HG03064 (cell line): ENCODE data around the gene FAM156B.
"Not testable (repeated sequence)": the region's sequence is repeated elsewhere in the genome, so short reads cannot be mapped to it uniquely, and the experiment has no call there.

ENCODE experiments used
- ATAC-seq: cut with Tn5 transposase; IDR thresholded peaks from one replicate; pipeline ENCODE4 v1.9.1; 2021; ENCODE audit warnings: low read depth; ENCODE audit not compliant: unreplicated experiment

Gene FAM156B, protein sequence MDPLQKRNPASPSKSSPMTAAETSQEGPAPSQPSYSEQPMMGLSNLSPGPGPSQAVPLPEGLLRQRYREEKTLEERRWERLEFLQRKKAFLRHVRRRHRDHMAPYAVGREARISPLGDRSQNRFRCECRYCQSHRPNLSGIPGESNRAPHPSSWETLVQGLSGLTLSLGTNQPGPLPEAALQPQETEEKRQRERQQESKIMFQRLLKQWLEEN

DNA sequence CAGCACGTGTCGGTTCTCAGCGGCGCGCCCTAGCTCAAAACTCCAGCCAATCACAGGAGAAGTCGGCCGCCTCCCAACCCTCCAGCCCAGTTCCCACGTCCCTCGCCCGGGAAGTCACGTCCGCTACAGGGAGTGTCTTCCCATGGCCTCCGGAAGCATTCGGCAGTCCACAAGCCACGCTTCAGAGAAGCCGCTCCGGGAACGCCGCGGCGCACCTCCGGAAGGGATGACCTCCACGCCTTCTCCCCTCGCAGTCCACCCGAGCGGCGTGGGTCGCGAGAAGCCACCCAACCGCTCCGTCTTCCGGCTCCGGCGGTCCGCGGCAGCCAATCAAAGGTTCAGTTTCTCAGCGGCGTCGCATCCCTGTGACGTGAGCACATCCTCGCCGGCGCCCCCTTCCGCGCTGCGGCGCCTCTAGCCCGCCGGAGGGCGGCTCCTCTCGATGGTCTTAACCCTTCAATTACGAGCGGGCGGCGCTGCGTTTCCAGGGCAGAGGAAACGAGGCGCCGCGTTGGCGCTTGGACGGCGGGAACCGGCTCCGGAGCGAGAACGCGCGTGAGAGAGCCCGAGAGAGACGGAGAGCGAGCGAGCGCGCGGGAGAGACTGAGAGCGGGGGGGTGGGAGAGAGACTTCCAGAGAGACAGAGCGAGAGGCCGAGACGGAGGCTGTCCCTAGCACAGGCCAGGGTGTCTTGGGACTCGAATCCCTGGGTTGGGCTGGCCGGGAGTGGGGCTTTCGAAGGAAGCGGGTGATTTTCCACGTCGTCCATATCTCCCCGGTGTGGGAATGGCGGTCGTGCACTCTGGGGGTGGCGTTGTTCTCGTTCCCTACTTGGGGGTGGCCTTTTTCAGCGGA is at the start of gene FAM156B:
Gene FAM156B, plus strand, starts transcription at position 476 of the 855 bp plus-strand sequence. CDS start 9,896 bp downstream, outside the sequence.
- peak; percentile 75 for ATAC-seq

DNA sequence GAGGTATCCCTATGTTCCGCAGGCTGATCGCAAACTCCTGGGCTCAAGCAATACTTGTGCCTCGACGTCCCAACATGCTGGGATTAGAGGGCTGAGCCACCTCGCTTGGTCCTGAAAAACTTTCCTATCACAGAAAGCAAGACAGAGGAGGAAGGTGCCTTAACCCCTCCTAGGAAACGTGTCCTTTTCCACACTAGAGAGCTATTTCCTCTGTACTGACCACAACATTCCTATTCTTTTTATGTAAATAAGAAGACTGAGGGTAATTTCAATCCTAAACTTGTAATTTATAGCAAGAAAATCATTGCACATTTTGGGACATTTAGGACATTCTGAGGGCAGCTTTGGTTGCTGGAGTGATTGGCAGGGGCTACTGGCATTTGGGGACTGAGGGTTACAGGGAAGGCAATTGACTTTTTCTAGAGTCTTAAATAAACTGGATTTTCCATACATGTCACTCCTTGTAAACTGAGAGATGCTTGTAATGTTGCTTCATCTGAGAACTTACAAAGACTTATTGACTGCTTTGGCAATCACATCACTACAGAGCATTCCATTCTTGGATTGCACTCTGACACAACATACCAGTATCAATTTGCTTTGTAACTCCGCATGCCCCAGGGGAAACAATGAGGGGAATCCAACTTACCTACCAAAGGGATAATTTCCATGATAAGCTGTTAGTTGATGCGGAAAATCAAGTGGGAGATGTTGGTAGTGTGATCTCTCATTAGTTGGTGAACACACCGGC is 44.8 kb upstream of the FAM156B start:
- ATAC-seq: no peak

DNA sequence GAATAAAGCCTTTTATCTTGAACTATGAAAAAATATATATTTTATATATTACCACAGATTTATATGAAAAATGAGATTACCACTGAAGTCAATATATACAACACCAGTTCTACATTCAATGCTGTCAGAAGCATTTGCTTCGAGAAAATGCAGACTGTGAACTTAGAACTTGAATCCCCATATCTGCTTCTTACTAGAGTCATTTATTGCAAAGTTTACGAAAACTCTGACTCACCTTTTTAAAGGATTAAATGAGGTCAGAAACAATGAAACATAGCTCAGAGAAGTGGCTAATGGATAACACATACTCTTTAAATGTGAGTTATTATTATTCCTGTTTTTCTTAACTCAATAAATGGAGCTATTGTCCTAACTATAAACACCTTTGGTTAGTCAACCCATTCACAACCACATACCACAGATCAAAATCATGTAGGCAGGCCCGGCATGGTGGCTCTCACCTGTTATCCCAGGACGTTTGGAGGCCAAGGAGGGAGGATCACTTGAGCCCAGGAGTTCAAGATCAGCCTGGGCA is 40.1 kb upstream of the FAM156B start:
- not testable (repeated sequence) for ATAC-seq

DNA sequence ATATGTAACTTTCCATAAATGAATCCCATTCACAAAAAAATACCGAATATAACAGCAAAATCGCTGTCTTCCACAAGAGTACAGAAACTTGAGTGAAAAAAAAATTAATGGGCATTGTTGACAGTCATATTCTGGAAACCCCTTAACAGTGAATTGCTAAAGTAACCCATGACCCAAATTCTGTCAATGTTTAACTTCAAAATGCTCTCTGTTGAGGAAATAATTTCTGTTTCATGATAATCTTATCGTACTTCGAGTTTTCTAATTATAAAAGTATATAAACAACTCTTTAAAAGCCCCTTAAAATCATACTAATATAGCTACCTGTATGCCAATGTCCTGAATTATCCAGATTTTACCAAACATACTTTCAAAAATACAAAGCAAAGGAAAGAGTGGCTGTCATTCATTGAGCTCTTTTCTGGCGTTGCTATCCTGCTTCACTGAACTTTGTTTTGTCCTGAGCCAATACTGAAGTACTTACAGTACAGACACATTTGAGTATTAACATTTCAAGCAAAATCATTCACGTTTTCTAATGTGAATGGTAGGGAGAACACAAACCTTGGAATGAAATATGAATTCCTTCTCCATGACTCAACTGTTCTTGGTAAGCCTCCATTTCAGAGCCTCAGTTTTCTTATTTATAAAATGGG is 31.7 kb upstream of the FAM156B start:
- ATAC-seq: no peak

DNA sequence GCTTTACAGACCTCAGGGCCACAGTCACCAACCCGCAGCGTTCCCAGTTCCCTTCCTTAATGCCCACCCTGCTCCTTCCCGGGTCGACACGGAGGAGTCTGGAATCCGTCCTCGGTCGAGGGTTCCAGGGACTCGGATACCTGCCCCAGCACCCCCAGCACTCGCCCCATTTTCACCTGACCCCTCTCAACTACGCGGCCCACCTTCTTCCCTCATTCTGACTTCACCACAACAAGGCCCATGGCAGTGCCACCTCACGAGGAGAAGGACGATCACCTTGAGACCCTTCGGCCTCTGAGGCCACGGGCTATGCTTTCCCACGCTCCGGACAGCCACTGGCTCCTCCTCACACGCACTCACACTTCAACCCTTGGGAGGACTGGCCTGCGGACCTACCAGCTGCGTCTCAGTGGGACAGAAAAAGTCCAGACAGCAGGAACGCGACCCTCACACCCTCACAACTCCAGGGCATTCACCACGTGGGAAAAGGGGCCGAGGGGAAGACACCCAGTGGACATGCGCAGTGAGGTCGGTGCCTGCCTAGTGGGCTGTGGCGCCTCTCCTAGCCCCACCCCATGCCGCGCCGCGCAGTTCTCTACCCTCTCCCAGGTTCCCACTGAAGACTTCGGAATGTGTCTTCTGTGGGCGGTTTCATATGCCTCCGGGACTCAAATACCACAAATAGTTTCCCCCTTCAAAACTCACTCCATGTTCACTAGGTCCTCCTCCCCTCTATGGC is 29.4 kb upstream of the FAM156B start, which contains the start of gene XAGE3:
Gene XAGE3, minus strand, starts transcription at position 474 of the 739 bp plus-strand sequence. CDS start 950 bp downstream, outside the sequence.
- no peak for ATAC-seq

DNA sequence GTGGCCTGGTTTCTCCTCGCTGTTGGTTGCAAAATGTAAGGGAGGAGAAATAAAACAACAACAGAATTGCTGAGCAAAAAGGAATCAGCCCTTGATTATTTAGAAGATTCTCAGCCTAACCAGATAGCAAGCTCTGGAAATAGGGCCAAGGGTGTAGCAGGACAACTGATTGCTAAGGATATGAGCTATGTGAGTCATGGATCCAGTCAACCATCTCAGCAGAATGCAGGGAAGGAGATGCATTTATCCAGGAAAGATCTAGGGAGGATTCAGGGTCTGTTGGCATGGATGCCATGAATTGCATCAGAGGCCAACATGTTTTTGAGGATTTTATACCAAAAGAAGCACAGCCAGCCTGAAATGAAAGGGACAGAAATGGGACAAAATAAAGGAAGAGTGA is 27.1 kb upstream of the FAM156B start:
- ATAC-seq: no peak

DNA sequence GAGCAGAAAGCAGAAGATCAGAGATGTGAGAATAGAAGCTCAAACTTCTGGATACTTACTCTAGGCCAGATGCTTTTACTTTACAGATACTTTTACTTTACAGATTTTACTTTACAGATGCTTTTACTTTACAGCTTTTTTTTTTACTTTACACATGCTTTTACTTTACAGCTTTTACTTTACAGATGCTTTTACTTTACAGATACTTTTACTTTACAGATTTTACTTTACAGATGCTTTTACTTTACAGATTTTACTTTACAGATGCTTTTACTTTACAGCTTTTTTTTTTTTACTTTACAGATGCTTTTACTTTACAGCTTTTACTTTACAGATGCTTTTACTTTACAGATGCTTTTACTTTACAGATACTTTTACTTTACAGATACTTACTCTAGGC is 23.3 kb upstream of the FAM156B start:
- ATAC-seq: not testable (repeated sequence)

DNA sequence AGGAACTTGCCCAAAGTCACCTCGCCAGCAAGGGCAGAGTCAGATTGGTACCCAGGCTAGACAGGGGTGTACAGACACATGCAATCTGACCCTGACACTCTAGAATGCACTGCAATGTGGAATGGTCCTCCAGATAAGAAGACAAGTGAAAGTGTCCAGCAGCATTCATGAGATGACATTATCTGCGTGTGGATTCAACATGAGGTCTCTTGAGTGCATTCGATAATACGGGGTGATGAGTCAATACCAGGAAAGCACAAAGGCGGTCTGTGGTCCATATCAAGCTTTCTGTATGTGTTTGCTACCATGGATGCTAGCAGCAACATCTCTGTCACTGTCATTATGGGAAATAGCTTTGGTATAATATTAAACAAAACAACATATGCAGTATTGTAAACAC is 22.5 kb upstream of the FAM156B start:
- ATAC-seq: no peak

DNA sequence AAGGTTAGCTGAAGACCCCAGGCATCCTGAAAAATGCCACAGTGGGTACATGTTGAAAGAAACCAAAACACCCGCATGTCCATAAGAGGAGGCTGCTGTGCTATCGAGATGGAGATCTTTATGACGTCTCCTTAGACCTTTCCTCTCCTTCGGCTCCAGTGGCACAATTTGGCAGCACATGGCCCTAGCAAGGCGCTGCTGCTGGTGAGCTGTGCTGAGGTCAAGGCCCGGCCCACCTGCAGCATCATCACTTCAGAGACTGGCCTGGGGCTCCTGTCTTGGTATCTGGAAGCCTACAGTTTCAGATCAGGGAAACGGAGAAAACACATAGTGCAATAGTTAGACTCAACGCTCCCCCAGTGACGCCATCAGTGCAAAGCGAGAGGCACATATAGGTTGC is 21.7 kb upstream of the FAM156B start:
- not testable (repeated sequence) for ATAC-seq

DNA sequence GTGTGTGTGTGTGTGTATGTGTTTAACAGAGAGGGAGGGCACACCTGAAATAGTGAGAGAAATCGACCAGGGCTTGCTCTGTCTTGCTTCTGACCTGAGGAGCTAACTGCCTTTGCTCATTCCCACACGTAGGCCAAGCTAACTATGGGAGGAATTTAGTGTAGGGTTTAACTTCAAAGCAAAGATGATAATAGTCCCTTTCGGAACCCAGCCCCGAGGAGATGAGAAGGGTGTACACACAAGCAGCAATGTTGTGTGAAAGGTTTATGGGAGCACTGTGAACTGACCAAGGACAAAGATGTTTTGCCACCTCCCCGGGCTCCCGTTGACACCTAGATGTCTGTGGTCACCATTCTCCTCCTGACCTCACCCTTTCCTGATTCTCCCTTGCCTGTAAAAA is 20.7 kb upstream of the FAM156B start:
- ATAC-seq: not testable (repeated sequence)

DNA sequence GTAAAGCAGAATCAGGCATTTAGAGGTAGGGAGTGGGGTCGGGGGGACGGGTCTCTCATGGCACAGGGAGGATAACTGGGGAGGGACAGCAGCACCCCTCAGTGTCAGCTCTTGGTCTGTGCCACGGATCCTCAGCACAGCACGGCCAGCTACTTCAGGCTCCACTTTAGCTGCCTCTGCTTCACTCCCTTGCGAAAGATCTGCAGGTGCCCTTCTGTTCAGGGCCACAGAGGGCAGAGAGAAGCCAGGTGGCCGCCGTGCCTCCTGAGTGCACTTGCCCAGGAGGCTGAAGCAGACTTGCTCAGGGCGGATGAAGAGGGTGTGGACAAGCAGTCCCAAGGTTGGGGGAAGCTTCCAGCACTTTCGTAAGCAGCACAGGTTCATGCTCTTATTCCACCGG is 9.7 kb upstream of the FAM156B start:
- not testable (repeated sequence) for ATAC-seq

DNA sequence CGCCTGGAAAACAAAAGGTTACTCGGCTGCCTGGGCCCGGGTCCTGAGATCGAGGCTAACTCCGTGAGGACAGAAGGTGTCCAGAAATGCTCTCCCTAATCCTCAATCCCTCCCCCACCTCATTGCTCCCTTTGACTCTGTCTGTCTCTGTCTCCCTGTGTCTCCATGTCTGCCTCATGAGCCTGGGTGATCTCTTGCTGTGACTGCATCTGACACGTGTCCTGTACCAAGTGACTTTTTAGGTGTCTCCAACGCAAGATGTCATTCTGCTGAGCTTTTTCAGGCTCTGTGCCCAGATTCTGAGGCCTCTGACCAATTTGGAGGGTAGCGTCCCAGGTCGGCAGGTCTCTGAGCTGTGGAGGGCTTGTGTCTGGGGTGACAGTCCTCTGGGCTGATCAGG is 9.0 kb upstream of the FAM156B start:
- not testable (repeated sequence) for ATAC-seq

DNA sequence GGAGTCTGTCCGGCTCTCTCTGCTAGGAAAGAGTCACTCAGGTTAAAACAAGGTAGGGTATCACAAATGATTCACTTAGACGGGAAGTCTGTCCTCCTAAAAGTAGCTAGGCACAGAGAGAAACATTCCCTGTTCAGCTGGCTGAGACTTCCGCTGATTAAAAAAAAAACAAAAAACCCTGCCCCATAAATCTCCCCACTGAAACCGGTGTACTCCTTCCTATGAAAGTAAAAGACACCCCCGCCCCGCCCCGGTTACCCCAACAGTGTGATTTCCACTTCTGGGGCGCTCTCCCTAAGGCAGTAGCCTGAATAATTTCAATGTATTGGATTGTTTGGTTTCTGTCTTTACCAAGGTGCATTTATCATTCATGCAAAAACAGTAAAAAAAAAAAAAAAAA is 692 bp upstream of the FAM156B start:
- ATAC-seq: peak; percentile 18

DNA sequence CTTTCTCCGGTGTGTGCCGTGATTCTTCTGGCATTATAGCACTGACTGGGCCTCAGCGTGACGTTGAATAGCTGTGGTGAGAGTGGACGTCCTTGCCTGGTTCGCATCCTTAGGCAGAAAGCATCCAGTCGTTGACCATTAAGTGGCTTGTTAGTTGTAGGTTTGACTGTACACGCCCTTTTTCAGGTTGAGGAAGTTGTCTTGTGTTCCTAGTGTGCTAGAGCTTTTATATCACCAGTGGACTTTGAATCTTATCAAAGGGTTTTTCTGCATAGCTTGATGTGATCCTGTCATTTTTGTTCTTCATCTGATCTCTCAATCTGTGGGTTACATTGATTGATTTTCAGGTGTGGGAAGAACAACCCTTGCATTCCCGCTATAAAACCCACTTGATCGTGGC is 8.4 kb downstream of the FAM156B start:
- not testable (repeated sequence) for ATAC-seq

DNA sequence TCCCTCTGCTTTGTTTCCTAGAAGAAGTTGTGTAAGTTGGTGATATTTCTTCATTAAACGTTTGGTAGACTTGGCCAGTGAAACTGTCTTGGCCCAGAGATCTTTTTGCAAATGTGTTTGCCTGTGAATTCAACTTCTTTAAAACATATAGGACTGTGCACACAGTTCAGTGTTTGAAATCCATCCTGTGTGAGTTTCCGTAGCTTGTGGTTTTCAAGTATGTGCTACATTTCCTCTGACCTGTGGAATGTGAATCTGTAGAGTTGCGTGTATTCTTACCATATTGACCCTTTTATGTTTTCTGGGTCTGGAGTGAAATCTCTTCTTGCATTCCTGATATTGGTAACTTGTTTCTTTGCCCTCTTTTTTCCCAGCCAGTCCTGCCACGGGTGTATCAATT is 8.9 kb downstream of the FAM156B start:
- not testable (repeated sequence) for ATAC-seq

DNA sequence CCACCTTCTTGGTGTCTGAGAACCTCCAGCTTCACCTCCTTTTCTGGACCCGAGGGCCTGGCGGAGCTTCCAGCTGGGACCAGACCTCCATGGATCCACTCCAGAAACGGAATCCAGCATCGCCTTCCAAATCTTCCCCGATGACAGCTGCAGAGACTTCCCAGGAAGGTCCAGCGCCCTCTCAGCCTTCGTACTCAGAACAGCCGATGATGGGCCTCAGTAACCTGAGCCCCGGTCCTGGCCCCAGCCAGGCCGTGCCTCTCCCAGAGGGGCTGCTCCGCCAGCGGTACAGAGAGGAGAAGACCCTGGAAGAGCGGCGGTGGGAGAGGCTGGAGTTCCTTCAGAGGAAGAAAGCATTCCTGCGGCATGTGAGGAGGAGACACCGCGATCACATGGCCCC is 10.0 kb downstream of the FAM156B start:
- ATAC-seq: not testable (repeated sequence)

DNA sequence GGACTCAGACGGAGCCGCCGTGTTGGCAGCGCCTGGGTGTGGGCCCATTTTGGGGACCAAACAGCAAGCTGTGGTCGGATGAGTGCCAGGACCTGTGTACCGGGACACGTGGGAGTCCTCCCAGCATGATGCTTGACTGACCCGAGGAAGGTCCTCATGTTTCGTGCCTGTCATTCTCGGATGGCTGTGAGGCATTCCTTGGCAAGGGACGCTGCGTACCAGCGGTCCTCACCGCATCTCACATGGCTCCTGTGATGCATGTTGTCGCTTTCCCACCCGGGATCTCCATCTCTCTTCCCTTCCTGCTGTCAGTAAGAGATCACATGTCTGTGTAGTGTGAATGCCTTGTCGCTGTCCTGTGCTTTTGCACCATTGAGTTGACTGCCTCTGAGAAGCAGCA is 10.8 kb downstream of the FAM156B start:
- ATAC-seq: not testable (repeated sequence)

DNA sequence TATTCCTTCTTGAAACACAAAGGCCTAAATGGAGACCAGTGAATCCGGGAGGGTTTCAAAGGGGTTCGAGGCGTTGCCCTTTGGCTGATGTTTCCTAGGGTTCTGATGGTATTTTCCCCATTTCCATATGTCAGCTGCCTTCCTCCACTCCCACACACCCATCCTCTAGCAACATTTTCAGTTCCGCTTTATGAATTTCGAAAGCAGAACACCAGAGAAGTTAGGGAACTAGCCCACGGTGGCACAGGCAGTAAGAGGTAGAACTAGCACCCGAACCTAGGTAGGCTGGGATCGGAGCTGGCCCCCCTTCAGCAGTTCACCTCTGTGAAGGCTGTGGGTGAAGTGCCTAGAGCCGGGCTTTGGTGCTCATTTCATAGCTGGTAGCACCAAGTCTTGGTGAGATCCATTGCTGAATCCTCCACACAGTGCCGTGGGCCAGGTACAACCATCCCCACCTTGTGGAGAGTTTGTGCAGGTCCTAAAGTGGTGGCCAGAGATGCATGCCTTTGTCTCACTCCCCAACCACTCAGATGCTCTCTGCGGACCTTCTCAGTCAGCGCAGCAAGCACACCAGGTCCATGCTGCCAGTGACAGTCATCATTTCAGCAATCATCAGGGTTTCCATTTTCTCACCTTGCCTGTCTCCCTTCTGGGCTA is 12.3 kb downstream of the FAM156B start:
- not testable (repeated sequence) for ATAC-seq

DNA sequence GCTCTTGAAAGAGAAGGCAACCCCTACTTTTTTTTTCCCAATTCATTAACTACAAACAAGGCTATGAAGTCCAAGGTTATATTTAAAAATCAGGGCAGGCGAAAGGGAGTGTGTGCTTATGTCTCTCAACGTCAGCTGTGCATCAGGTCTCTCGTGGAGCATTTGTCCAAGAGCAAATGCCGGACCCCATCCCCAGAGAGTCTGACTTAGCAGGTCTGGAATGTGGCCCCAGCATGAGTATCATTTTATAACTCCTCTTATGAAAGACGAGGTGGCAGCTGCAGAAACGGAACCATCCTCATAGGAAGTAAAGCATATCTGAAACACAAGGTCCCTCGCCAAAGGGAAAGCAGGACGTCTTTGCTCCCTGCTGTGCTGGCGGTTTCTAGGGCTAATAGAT is 16.6 kb downstream of the FAM156B start:
- not testable (repeated sequence) for ATAC-seq
